ENCODE measurements around the gene DLX2.
"Not testable (repeated sequence)": the region's sequence is repeated elsewhere in the genome, so short reads cannot be mapped to it uniquely, and the experiment has no call there.

DLX2 gene

GRCh38 chr2:172081221-172082022 lies 21.3 kb downstream of the DLX2 start:
- no peak for DNase-seq

- no peak for DNase-seq
Observed at GRCh38 chr2:172080641-172081220, 22.0 kb downstream of the DLX2 start.

- no peak for DNase-seq
Observed at GRCh38 chr2:172079838-172080640, 22.7 kb downstream of the DLX2 start.

- DNase-seq, result no peak
Observed at GRCh38 chr2:172079416-172079815, 23.3 kb downstream of the DLX2 start.

GRCh38 chr2:172074254-172074653 lies 28.4 kb downstream of the DLX2 start:
- DNase-seq, result no peak

GRCh38 chr2:172073518-172073917 lies 29.2 kb downstream of the DLX2 start:
- DNase-seq, result no peak

GRCh38 chr2:172072706-172073105 lies 30.0 kb downstream of the DLX2 start:
- DNase-seq, result no peak

GRCh38 chr2:172072303-172072702 lies 30.4 kb downstream of the DLX2 start:
- no peak for DNase-seq

GRCh38 chr2:172070936-172071335 lies 31.8 kb downstream of the DLX2 start:
- no peak for DNase-seq

- DNase-seq, result not testable (repeated sequence)
Observed at GRCh38 chr2:172067905-172068304, 34.8 kb downstream of the DLX2 start.

GRCh38 chr2:172066394-172066886 lies 36.3 kb downstream of the DLX2 start:
- DNase-seq, result no peak

- no peak for DNase-seq
Observed at GRCh38 chr2:172065111-172065510, 37.6 kb downstream of the DLX2 start.

- no peak for DNase-seq
Observed at GRCh38 chr2:172063446-172063845, 39.3 kb downstream of the DLX2 start.

- no peak for DNase-seq
Observed at GRCh38 chr2:172062402-172063004, 40.2 kb downstream of the DLX2 start.

- DNase-seq, result not testable (repeated sequence)
Observed at GRCh38 chr2:172060118-172060517, 42.6 kb downstream of the DLX2 start.

- DNase-seq, result no peak
Observed at GRCh38 chr2:172058660-172059059, 44.0 kb downstream of the DLX2 start.

GRCh38 chr2:172056293-172056692 lies 46.4 kb downstream of the DLX2 start:
- DNase-seq, result no peak

GRCh38 chr2:172053486-172053885 lies 49.2 kb downstream of the DLX2 start:
- DNase-seq, result no peak

GRCh38 chr2:172052000-172052983 lies 50.4 kb downstream of the DLX2 start:
- DNase-seq, result no peak

GRCh38 chr2:172050479-172051125 lies 52.1 kb downstream of the DLX2 start:
- DNase-seq, result no peak

- no peak for DNase-seq
Observed at GRCh38 chr2:172049567-172050120, 53.1 kb downstream of the DLX2 start.

Data from activated CD4-positive, alpha-beta T cell treated with anti-CD3 and anti-CD28 coated beads for 48 hours (primary cell).